Peyer's patch (tissue), 4 donors: Measurements from ENCODE around the gene CAMK1. TPM values are rescaled to one million over a fixed set of nuclear protein-coding genes. Genes with fewer than 3 reads are reported as not detected.

ENCODE experiments used
- DNase-seq, 3 donors: peaks; one replicate each; pipeline ENCODE4 v3.0.0-alpha.2; 2017 to 2019
- H3K27ac ChIP-seq, 4 donors: fragments of 200-600 bp; sonication (generic); one replicate each; pipeline ENCODE4 v1.5.1; 2016 to 2019
- H3K27me3 ChIP-seq, 2 donors: fragments of 200-600 bp; sonication (generic); one replicate each; pipeline ENCODE4 v1.5.1; 2019
- H3K36me3 ChIP-seq, 3 donors: fragments of 200-600 bp; sonication (generic); one replicate each; pipeline ENCODE4 v1.5.1; 2016 to 2019
- H3K4me1 ChIP-seq, 4 donors: fragments of 200-600 bp; sonication (generic); one replicate each; pipeline ENCODE4 v1.5.1; 2016 to 2019
- H3K4me3 ChIP-seq, 4 donors: fragments of 200-600 bp; sonication (generic); 1 replicate in 3 of 4; 2 replicates in 1 of 4; pipeline ENCODE4 v1.5.1; 2016 to 2019; ENCODE audit warnings: mild to moderate bottlenecking in 1 of 4
- H3K9me3 ChIP-seq, 4 donors: fragments of 200-600 bp; sonication (generic); one replicate each; pipeline ENCODE4 v1.5.1; 2016 to 2019; ENCODE audit warnings: mild to moderate bottlenecking in 1 of 4
- POLR2A ChIP-seq, 2 donors: fragments of 450-650 bp; IDR thresholded peaks; one replicate each; pipeline ENCODE4 v1.5.1; 2017; ENCODE audit warnings: antibody characterized with exemption in 2 of 2, mild to moderate bottlenecking in 2 of 2, moderate library complexity in 2 of 2
- total RNA-seq, 4 donors: library from RNA; depleted of rRNA; stranded (reverse); fragments of >200 nt; gene quantifications; one replicate each; pipeline ENCODE4 v1.1.0, GENCODE V29; 2016
- TF ChIP-seq, protein P1 (sequence below), 6 experiments: fragments of 450-650 bp in 4 of 6; fragments of 200-600 bp in 2 of 6; sonication (generic) in 1 of 6; IDR thresholded peaks; one replicate each; pipeline ENCODE4 v1.5.1; 2017 to 2019; ENCODE audit warnings: antibody characterized with exemption in 6 of 6, mild to moderate bottlenecking in 3 of 6, moderate library complexity in 1 of 6

Gene CAMK1
- total RNA-seq, 4 donors from 2014 or later: 5.6 to 51.2 (median 10.4) TPM

- no peaks in the 10 kb centered on the region for H3K27me3 ChIP-seq
- H3K36me3 ChIP-seq: peaks cover 0 to 43% (median 0%) of the 10 kb centered on the region in 3 donors
- peaks cover 0 to 23% (median 0%) of the 10 kb centered on the region in 4 donors for H3K4me1 ChIP-seq
- peak overlapping the region in 2 of 4 donors; percentile 94 for H3K27ac ChIP-seq
- no peaks in the 10 kb centered on the region for H3K9me3 ChIP-seq
- no peak overlapping the region for H3K4me3 ChIP-seq
- DNase-seq: no peak
- TF ChIP-seq, protein P1, sequence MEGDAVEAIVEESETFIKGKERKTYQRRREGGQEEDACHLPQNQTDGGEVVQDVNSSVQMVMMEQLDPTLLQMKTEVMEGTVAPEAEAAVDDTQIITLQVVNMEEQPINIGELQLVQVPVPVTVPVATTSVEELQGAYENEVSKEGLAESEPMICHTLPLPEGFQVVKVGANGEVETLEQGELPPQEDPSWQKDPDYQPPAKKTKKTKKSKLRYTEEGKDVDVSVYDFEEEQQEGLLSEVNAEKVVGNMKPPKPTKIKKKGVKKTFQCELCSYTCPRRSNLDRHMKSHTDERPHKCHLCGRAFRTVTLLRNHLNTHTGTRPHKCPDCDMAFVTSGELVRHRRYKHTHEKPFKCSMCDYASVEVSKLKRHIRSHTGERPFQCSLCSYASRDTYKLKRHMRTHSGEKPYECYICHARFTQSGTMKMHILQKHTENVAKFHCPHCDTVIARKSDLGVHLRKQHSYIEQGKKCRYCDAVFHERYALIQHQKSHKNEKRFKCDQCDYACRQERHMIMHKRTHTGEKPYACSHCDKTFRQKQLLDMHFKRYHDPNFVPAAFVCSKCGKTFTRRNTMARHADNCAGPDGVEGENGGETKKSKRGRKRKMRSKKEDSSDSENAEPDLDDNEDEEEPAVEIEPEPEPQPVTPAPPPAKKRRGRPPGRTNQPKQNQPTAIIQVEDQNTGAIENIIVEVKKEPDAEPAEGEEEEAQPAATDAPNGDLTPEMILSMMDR (IDR thresholded peaks at IDR 0.05): no peak
- no peak for TF ChIP-seq POLR2A (IDR thresholded peaks at IDR 0.05)
Observed at GRCh38 chr3:9807981-9808344, 38.2 kb upstream of the CAMK1 start.

GRCh38 chr3:9806688-9807589 lies 37.2 kb upstream of the CAMK1 start:
- no peak for DNase-seq
- H3K36me3 ChIP-seq: peaks cover 0 to 47% (median 0%) of the 10 kb centered on the region in 3 donors

DNA sequence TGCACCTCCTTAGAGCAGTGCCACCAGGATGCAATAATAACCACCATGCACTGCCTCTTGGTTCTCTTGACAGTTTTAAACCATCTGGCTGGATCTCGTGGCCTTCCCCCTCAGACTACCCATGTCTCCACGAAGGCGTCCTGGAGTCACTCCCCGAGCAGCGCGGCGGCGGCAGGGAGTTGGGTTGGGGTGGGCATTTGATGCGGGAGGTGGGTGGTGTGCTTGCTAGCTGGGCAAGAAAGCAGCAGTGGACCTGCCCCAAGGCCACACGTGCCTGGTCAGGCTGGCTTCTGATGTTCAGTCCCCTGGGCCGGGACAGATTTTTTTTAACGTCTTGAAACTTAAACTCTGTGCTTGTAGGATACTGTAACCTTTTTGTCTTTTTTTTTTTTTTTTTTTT lies 36.4 kb upstream of the CAMK1 start:
- Histone ChIP-seq H3K27me3 (no peaks in the 10 kb centered on the region), H3K27ac (no peak overlapping the region), H3K9me3 (no peaks in the 10 kb centered on the region), H3K36me3 (peaks cover 0 to 55% (median 0%) of the 10 kb centered on the region in 3 donors), H3K4me3 (no peak overlapping the region), H3K4me1 (peaks cover 0 to 22% (median 0%) of the 10 kb centered on the region in 4 donors)
- no peak for DNase-seq
- TF ChIP-seq, protein P1 (IDR thresholded peaks at IDR 0.05): no peak
- no peak for TF ChIP-seq POLR2A (IDR thresholded peaks at IDR 0.05)

More at GRCh38 chr3:9806688-9807589, 37.2 kb upstream of the CAMK1 start:
- no peaks in the 10 kb centered on the region for H3K9me3 ChIP-seq
- H3K4me1 ChIP-seq: peaks cover 0 to 23% (median 0%) of the 10 kb centered on the region in 4 donors
- TF ChIP-seq POLR2A (IDR thresholded peaks at IDR 0.05): no peak
- TF ChIP-seq, protein P1 (IDR thresholded peaks at IDR 0.05): no peak
- no peak overlapping the region for H3K4me3 ChIP-seq
- H3K27ac ChIP-seq: no peak overlapping the region
- H3K27me3 ChIP-seq: no peaks in the 10 kb centered on the region

DNA sequence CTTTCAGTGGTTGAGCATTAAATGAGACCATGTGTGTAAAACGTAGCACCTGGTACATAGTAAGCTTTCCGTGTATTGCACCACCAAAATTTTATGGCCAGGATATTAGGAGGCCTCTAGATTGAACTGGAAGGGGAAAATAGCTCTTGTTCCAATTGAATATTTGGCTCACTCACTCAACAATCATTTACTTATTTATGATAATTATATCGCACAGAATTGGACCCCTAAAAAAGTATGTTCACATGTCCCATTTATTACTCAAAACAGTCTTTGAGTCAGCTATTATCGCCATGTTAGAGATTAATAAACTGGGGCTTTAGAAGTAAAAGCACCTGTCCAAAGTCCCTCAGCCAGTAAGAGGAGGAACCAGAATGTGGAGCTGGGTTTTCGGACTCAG lies 35.2 kb upstream of the CAMK1 start:
- TF ChIP-seq, protein P1 (IDR thresholded peaks at IDR 0.05): no peak
- no peak for TF ChIP-seq POLR2A (IDR thresholded peaks at IDR 0.05)
- Histone ChIP-seq H3K36me3 (peaks cover 0 to 66% (median 0%) of the 10 kb centered on the region in 3 donors), H3K27ac (no peak overlapping the region), H3K27me3 (no peaks in the 10 kb centered on the region), H3K9me3 (no peaks in the 10 kb centered on the region), H3K4me1 (peaks cover 0 to 14% (median 0%) of the 10 kb centered on the region in 4 donors), H3K4me3 (no peak overlapping the region)
- DNase-seq: no peak

GRCh38 chr3:9803494-9803893 lies 33.7 kb upstream of the CAMK1 start:
- peaks cover 0 to 81% (median 0%) of the 10 kb centered on the region in 3 donors for H3K36me3 ChIP-seq
- no peaks in the 10 kb centered on the region for H3K27me3 ChIP-seq
- H3K4me3 ChIP-seq: no peak overlapping the region
- no peaks in the 10 kb centered on the region for H3K9me3 ChIP-seq
- TF ChIP-seq, protein P1 (IDR thresholded peaks at IDR 0.05): no peak
- no peak for TF ChIP-seq POLR2A (IDR thresholded peaks at IDR 0.05)
- peaks cover 0 to 5% (median 0%) of the 10 kb centered on the region in 4 donors for H3K4me1 ChIP-seq
- H3K27ac ChIP-seq: no peak overlapping the region
- DNase-seq: no peak
